Activated naive CD8-positive, alpha-beta T cell treated with anti-CD3 and anti-CD28 coated beads, Interleukin-2, amount 10 ng/mL, durations not matched to agents 7 days and 5 days (primary cell): ENCODE results near the gene SH3PXD2B. TPM values are rescaled to one million over a fixed set of nuclear protein-coding genes. Genes with fewer than 3 reads are reported as not detected.
"Not testable (repeated sequence)": the region's sequence is repeated elsewhere in the genome, so short reads cannot be mapped to it uniquely, and the experiment has no call there.

Experiments used
- ATAC-seq: fragments of 150-1000 bp; cut with Tn5 transposase; one replicate; pipeline ENCODE4 v1.10.0; 2021; ENCODE audit warnings: low read depth, moderate library complexity
- POLR2A ChIA-PET: fragments of 350-600 bp; sonication (Branson Sonifier 250); formaldehyde crosslinking; loops from one replicate; lab custom pipeline; 2021; ENCODE audit warnings: antibody characterized with exemption; lab: Charles Lee
- DNase-seq: peaks from one replicate; pipeline ENCODE4 v3.0.0; 2021
- H3K27ac Mint-ChIP-seq: one replicate; pipeline ENCODE4 v1.8.0; 2022; ENCODE audit warnings: mild to moderate bottlenecking, mixed read lengths
- H3K27me3 Mint-ChIP-seq: one replicate; pipeline ENCODE4 v1.8.0; 2022; ENCODE audit warnings: mild to moderate bottlenecking, moderate library complexity, mixed read lengths
- H3K36me3 Mint-ChIP-seq: one replicate; pipeline ENCODE4 v1.8.0; 2021; ENCODE audit warnings: mild to moderate bottlenecking, mixed read lengths
- H3K4me1 Mint-ChIP-seq: one replicate; pipeline ENCODE4 v1.8.0; 2021; ENCODE audit warnings: mixed read lengths
- H3K4me3 Mint-ChIP-seq: one replicate; pipeline ENCODE4 v1.8.0; 2022; ENCODE audit warnings: mild to moderate bottlenecking, moderate library complexity, mixed read lengths
- H3K9me3 Mint-ChIP-seq: one replicate; pipeline ENCODE4 v1.8.0; 2021; ENCODE audit warnings: mixed read lengths
- total RNA-seq, 2 experiments: library from RNA; stranded (reverse); gene quantifications; one replicate each; pipeline ENCODE4 v1.2.3, GENCODE V29; 2021

Gene SH3PXD2B
- total RNA-seq, 2 experiments from 2014 or later, result 0.28 to 0.42 TPM

GRCh38 chr5:172479034-172479783 is 24.9 kb upstream of the SH3PXD2B start:
- ATAC-seq (peak; percentile 98), DNase-seq (peak; percentile 61)
- Mint-ChIP-seq H3K36me3 (no peaks in the 10 kb centered on the region), H3K4me1 (peaks cover 2% of the 10 kb centered on the region), H3K27me3 (peaks cover 7% of the 10 kb centered on the region), H3K9me3 (no peaks in the 10 kb centered on the region), H3K4me3 (no peak overlapping the region), H3K27ac (no peak overlapping the region)
- POLR2A ChIA-PET, result interaction anchor here (1.0 kb wide), 1 partner anchor 218 kb away, joined by 3 read pairs; no protein-coding TSS in a partner anchor

- not testable (repeated sequence) for H3K27ac Mint-ChIP-seq
These were observed 24.3 kb upstream of the SH3PXD2B start for GRCh38 chr5:172478695-172479033.

GRCh38 chr5:172478256-172478655 is 23.9 kb upstream of the SH3PXD2B start:
- no peak for ATAC-seq
- no peak for DNase-seq
- POLR2A ChIA-PET, result no interaction called here
- Mint-ChIP-seq H3K4me1 (peaks cover 2% of the 10 kb centered on the region), H3K36me3 (no peaks in the 10 kb centered on the region), H3K9me3 (no peaks in the 10 kb centered on the region), H3K27ac (no peak overlapping the region), H3K27me3 (peaks cover 12% of the 10 kb centered on the region), H3K4me3 (no peak overlapping the region)

More at GRCh38 chr5:172478695-172479033, 24.3 kb upstream of the SH3PXD2B start:
- not testable (repeated sequence) for ATAC-seq, H3K4me1 Mint-ChIP-seq, H3K4me3 Mint-ChIP-seq, DNase-seq, H3K9me3 Mint-ChIP-seq, H3K27me3 Mint-ChIP-seq, H3K36me3 Mint-ChIP-seq
- POLR2A ChIA-PET, result interaction anchor here (1.0 kb wide), 1 partner anchor 218 kb away, joined by 3 read pairs; no protein-coding TSS in a partner anchor

GRCh38 chr5:172477466-172477865 is 23.1 kb upstream of the SH3PXD2B start:
- DNase-seq (no peak), ATAC-seq (no peak)
- Mint-ChIP-seq H3K36me3 (no peaks in the 10 kb centered on the region), H3K9me3 (no peaks in the 10 kb centered on the region), H3K27me3 (peaks cover 12% of the 10 kb centered on the region), H3K4me1 (peaks cover 2% of the 10 kb centered on the region), H3K4me3 (no peak overlapping the region), H3K27ac (no peak overlapping the region)
- POLR2A ChIA-PET, result no interaction called here

GRCh38 chr5:172474293-172474692 is 20.0 kb upstream of the SH3PXD2B start:
- peaks cover 2% of the 10 kb centered on the region for H3K4me1 Mint-ChIP-seq
- POLR2A ChIA-PET, result no interaction called here

GRCh38 chr5:172473427-172473826 is 19.1 kb upstream of the SH3PXD2B start:
- DNase-seq (no peak), ATAC-seq (no peak)
- Mint-ChIP-seq H3K4me3 (no peak overlapping the region), H3K27me3 (peaks cover 12% of the 10 kb centered on the region), H3K36me3 (no peaks in the 10 kb centered on the region), H3K27ac (no peak overlapping the region), H3K9me3 (no peaks in the 10 kb centered on the region), H3K4me1 (no peaks in the 10 kb centered on the region)
- POLR2A ChIA-PET, result no interaction called here

More at GRCh38 chr5:172474293-172474692, 20.0 kb upstream of the SH3PXD2B start:
- H3K27me3 Mint-ChIP-seq, result peaks cover 12% of the 10 kb centered on the region
- no peak overlapping the region for H3K27ac Mint-ChIP-seq
- no peak for ATAC-seq
- H3K9me3 Mint-ChIP-seq, result no peaks in the 10 kb centered on the region
- DNase-seq, result no peak
- no peak overlapping the region for H3K4me3 Mint-ChIP-seq
- no peaks in the 10 kb centered on the region for H3K36me3 Mint-ChIP-seq

- H3K27me3 Mint-ChIP-seq, result peaks cover 9% of the 10 kb centered on the region
- POLR2A ChIA-PET, result interaction anchor here (0.7 kb wide), 1 partner anchor 449 kb away, joined by 3 read pairs; no protein-coding TSS in a partner anchor
- H3K27ac Mint-ChIP-seq, result no peak overlapping the region
- H3K4me3 Mint-ChIP-seq, result no peak overlapping the region
- peaks cover 3% of the 10 kb centered on the region for H3K9me3 Mint-ChIP-seq
- no peaks in the 10 kb centered on the region for H3K4me1 Mint-ChIP-seq
- no peak for ATAC-seq
- DNase-seq, result no peak
- no peaks in the 10 kb centered on the region for H3K36me3 Mint-ChIP-seq
These were observed 15.4 kb upstream of the SH3PXD2B start for GRCh38 chr5:172469697-172470096.

- H3K9me3 Mint-ChIP-seq, result peaks cover 7% of the 10 kb centered on the region
- H3K36me3 Mint-ChIP-seq, result no peaks in the 10 kb centered on the region
- DNase-seq (no peak), ATAC-seq (no peak)
- no peak overlapping the region for H3K4me3 Mint-ChIP-seq
- peaks cover 4% of the 10 kb centered on the region for H3K27me3 Mint-ChIP-seq
- POLR2A ChIA-PET, result no interaction called here
- H3K4me1 Mint-ChIP-seq, result peaks cover 8% of the 10 kb centered on the region
- no peak overlapping the region for H3K27ac Mint-ChIP-seq
These were observed 11.7 kb upstream of the SH3PXD2B start for GRCh38 chr5:172466062-172466461.

GRCh38 chr5:172463031-172463430 is 8.7 kb upstream of the SH3PXD2B start:
- POLR2A ChIA-PET, result no interaction called here
- Mint-ChIP-seq H3K9me3 (peaks cover 7% of the 10 kb centered on the region), H3K27me3 (peaks cover 6% of the 10 kb centered on the region), H3K4me1 (peaks cover 20% of the 10 kb centered on the region), H3K36me3 (no peaks in the 10 kb centered on the region), H3K27ac (no peak overlapping the region), H3K4me3 (no peak overlapping the region)
- ATAC-seq (no peak), DNase-seq (no peak)

- POLR2A ChIA-PET, result no interaction called here
- Mint-ChIP-seq H3K4me3 (no peak overlapping the region), H3K27ac (no peak overlapping the region), H3K4me1 (peaks cover 22% of the 10 kb centered on the region), H3K9me3 (peaks cover 5% of the 10 kb centered on the region), H3K27me3 (peaks cover 15% of the 10 kb centered on the region), H3K36me3 (no peaks in the 10 kb centered on the region)
- ATAC-seq (no peak), DNase-seq (no peak)
These were observed 5.4 kb upstream of the SH3PXD2B start for GRCh38 chr5:172459783-172460165.

GRCh38 chr5:172458976-172459782 is 4.9 kb upstream of the SH3PXD2B start:
- Mint-ChIP-seq H3K4me3 (no peak overlapping the region), H3K9me3 (peaks cover 5% of the 10 kb centered on the region), H3K27ac (no peak overlapping the region), H3K4me1 (peaks cover 24% of the 10 kb centered on the region), H3K36me3 (no peaks in the 10 kb centered on the region), H3K27me3 (peaks cover 17% of the 10 kb centered on the region)
- POLR2A ChIA-PET, result no interaction called here
- no peak for ATAC-seq
- DNase-seq, result no peak

- Mint-ChIP-seq H3K27ac (no peak overlapping the region), H3K4me1 (peaks cover 21% of the 10 kb centered on the region), H3K9me3 (no peaks in the 10 kb centered on the region), H3K4me3 (peak overlapping the region; percentile 35), H3K27me3 (peaks cover 40% of the 10 kb centered on the region), H3K36me3 (no peaks in the 10 kb centered on the region)
- DNase-seq, result no peak
- POLR2A ChIA-PET, result no interaction called here
- ATAC-seq, result no peak
These were observed 1.9 kb upstream of the SH3PXD2B start for GRCh38 chr5:172456076-172456722.

- no peak for DNase-seq
- no peaks in the 10 kb centered on the region for H3K9me3 Mint-ChIP-seq
- POLR2A ChIA-PET, result no interaction called here
- peaks cover 14% of the 10 kb centered on the region for H3K4me1 Mint-ChIP-seq
- no peaks in the 10 kb centered on the region for H3K36me3 Mint-ChIP-seq
- no peak overlapping the region for H3K27ac Mint-ChIP-seq
- no peak for ATAC-seq
- peak overlapping the region; percentile 13 for H3K4me3 Mint-ChIP-seq
- H3K27me3 Mint-ChIP-seq, result peaks cover 40% of the 10 kb centered on the region
These were observed 1.3 kb upstream of the SH3PXD2B start for GRCh38 chr5:172455511-172456061.
